T-helper 1 cell (primary cell): ENCODE measurements around the gene HAUS7.

ENCODE experiments used
- DNase-seq, 5 donors: peaks; one replicate each; pipeline ENCODE4 v3.0.0-alpha.2; 2012 to 2020

HAUS7 gene

DNA sequence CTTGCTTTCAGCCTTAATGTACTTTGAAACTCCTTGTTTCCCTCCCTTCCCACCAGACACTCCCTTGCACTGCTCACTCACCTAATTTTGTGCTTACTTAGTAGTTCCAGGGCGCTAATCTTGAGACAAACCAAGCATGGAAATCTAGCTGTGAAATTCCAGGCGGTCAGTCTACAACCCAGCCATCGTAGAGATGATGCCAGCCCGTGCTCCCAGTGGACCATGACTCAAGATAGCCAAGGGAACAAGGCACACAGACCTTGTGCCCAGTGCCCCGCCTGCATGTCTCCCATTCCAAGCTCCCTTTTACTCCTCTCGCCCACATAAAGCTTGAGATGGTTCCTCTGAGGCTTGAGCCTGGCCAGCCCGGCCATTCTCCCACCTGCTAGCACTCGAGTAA, 35.6 kb downstream of the HAUS7 start:
- no peak for DNase-seq

DNA sequence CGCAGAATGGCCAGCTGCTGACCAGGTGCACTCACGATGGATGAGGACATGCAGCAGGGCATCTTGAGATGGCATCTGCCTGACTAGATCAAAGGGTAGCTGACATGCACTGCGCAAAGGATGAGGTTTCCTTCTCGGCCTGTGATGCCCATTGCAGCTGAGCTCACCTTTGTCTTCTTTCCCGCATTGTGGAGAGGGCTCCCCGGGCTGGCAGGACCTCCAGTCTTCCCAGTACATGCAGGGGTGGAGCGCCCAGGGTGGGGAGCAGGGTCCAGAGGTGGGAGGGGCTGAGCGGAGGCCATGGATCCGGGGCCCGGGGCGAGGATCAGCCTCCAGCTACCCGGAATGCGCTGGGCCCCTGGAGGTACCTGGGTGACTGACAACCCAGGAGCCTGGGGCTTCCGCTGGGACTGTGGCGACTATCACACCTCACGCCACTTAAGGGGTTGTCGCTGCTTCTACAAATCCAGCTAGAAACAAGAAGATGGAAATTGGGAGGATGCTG, 36.5 kb downstream of the HAUS7 start:
- no peak for DNase-seq

DNA sequence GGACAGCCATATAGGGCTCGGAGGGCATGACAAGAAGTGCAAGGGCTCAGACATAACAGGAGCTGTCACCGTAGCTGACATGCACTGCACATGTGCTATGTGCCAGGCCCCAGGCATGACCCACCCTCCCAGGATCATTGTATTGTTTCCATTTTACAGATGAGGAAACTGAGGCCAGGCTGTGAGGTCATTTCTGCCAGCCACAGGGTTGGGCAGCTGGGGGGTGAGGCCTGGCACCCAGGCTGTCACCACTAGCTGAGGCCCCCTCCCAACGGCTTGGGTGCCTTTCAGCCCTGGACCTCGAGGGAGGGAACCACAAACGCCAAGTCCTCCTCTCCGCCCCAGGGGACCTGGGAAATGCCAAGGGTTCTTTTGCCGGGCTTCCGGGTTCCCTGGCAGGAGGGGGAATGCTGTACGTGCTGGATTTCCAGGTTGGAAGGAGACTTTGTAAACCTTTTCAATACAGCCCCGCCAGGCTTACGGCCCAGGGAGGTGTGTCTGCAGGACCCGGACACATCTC, 37.2 kb downstream of the HAUS7 start:
- no peak for DNase-seq

DNA sequence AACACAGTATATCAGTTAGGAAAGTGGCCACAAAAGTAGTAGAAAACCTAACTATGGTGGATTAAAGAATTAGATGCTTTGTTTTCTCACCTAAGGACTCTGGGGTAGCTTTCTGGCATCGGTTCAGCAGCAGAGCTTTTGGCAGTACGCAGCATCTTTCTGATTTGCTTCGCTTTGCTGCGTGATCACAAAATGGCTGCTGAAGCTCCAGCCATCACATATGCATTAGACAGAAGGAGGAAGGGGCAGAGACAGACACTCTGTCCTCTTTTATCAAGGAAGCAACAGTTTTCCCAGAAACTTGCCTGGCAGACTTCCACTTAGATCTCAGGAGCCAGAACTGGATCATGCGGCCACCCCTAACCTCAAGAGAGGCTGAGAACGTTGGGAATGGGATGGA, 39.6 kb downstream of the HAUS7 start:
- no peak for DNase-seq

DNA sequence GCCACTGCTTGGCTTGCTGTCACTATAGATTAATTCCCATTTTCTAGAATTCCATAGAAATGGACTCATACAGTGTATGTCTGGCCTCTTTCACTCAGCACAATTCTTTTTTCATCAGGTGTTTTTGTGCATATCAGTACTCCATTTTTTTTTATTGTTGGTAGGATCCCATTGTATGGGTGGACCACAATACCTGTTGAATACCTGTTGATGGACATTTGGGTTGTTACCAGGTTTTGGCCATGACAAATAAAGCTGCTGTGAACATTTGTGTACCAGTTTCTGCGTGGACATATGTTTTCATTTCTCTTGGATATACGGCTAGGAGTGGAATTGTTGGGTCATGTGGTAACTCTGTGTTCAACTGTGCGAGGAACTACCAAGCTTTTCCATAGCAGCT, 44.2 kb downstream of the HAUS7 start:
- DNase-seq: no peak

DNA sequence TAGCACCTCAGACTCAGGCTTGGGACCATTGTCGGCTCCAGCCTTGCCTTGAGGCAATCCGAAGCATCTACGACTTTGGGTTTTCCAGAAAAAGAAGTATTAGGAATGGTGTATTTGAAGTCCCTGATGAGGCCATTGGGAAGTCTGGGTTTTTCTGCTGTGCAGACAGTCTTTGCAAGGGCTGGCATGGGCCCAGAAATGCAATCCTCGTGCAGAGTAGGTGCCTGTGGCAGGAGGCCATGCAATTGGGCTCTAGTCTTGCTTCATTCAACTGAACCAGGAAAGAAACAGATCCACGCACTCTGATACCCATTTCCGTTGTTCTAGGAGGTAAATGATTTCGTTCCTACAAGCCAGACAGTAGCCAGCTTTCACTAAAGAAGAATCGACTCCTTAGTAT, 46.7 kb downstream of the HAUS7 start:
- no peak for DNase-seq

DNA sequence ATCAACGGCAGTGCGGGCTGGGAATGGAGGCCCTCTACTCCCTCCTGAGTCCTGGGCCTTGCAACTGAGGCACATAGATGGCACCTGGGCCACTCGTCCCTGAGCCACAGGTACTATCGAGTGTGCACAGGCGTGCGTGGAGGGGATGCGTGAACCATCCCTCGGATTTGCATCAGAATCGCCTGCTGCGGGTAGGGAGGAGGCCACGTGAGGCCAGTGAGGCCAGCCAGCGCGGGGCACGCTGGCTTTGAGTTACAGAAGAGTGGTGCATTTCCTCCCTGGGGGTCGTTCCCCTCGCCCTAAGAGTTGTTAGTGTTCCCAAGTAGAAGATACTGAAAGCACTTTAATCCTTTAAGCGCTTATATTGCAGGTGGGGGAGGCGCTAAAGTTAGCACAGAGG, 48.5 kb downstream of the HAUS7 start:
- no peak for DNase-seq

DNA sequence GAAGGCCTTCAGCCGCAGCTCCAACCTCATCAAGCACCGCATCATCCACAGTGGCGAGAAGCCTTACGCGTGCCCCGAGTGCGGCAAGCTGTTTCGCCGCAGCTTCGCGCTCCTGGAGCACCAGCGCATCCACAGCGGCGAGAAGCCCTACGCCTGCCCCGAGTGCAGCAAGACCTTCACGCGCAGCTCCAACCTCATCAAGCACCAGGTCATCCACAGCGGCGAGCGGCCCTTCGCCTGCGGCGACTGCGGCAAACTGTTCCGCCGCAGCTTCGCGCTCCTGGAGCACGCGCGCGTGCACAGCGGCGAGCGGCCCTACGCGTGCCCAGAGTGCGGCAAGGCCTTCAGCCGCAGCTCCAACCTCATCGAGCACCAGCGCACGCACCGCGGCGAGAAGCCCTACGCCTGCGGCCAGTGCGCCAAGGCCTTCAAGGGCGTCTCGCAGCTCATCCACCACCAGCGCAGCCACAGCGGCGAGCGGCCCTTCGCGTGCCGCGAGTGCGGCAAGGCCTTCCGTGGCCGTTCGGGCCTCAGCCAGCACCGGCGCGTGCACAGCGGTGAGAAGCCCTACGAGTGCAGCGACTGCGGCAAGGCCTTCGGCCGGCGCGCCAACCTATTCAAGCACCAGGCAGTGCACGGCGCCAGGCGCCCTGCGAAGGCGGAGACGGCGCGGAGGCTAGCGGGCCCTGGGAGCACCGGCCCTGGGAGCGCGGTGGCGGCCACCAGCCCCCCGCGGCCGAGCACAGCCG, 49.4 kb downstream of the HAUS7 start:
- DNase-seq: no peak

DNA sequence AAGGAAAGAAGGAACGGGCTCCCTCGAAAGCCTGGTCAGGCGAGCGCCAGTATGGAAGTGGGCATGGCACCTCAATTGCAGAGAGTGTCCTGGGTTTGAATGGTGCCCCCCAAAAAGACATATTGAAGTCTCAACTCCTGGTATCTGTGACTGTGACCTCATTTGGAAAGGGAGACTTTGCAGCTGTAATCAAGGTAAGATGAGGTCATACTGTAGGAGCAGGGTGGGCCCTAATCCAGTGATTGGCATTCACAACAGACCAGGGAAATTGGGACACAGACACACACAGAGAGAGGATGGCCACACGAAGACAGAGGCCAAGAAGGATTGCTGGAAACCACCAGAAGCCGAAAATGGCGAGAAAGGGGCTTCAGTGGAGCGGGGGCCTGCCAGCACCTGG, 52.7 kb downstream of the HAUS7 start:
- DNase-seq: no peak

DNA sequence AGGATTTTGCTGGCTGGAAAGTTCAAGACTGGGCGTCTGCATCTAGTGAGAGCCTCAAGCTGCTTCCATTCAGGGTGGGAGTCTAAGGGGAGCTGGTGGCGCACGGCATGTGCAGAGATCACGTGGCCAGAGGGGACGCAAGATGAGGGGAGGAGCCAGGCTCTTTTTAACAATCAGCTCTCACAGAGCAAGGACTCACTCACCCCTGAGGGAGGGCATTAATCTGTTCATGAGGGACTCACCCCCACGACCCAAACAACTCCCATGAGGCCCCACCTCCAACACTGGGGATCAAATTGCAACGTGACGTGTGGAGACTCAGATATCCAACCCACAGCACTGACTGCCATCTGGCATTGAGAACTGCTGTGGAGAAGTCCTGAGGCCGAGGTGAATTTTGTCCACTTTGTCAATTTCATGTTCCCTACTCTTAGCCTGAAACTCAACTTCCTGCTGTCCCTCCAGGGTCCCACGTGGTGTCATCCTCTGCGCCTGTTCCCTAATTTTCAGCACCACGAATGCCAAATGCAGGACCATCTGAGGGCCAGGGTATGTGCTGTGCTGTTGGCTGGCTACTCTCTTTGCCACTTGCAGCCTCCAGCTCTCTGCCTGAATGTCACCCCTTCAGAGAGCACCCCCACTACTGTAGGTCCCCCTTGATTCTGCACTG, 53.5 kb downstream of the HAUS7 start:
- no peak for DNase-seq

DNA sequence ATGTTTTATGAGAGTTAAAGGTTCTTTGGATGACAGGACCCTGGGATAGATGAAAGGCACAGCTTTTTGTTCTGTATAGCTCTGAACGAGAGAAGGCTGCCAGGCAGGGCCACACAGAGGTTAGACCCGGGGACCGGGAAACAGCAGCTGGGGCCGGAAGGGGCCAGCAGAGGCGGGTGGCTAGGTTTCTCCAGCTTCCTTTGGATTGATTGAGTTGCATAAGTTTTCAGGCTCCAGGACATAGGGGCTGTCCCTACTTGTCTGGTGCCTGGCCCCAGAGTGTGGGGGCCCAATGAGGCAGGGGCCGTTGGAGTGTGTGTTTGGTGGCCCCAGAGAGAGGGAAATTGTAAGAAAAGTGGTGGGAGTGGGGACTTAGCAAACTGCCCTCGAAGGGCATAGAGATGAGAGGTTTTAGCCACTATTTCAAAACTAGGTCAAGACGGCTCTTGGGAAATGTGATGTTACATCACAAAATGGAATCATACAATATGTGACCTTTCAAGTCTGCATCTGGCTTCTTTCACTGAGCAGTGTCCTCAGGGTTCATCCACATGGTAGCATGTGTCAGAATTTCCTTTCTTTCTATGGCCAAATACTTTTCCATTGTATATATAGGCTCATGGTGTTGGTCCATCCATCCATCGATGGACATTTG, 55.4 kb downstream of the HAUS7 start:
- DNase-seq: no peak

DNA sequence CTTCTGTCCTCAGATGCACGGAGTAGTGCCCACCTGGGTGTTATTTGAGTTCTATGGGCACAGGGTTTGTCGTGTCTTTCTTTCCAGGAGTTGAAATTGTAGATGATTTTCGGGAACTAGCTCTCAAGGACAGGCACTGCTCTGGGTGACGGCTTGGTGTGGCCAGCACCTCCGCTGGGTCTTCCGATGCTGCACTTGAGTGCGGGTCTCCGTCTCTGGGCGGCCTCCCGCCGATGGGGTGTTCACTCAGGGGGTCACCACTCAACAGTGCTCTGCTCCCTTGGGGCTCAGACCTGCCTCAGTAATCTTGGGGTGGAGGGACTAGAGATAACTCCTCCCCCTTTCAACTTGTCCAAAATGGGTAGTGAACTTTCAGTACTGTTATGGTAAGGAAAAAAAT, 56.6 kb downstream of the HAUS7 start:
- DNase-seq: no peak

DNA sequence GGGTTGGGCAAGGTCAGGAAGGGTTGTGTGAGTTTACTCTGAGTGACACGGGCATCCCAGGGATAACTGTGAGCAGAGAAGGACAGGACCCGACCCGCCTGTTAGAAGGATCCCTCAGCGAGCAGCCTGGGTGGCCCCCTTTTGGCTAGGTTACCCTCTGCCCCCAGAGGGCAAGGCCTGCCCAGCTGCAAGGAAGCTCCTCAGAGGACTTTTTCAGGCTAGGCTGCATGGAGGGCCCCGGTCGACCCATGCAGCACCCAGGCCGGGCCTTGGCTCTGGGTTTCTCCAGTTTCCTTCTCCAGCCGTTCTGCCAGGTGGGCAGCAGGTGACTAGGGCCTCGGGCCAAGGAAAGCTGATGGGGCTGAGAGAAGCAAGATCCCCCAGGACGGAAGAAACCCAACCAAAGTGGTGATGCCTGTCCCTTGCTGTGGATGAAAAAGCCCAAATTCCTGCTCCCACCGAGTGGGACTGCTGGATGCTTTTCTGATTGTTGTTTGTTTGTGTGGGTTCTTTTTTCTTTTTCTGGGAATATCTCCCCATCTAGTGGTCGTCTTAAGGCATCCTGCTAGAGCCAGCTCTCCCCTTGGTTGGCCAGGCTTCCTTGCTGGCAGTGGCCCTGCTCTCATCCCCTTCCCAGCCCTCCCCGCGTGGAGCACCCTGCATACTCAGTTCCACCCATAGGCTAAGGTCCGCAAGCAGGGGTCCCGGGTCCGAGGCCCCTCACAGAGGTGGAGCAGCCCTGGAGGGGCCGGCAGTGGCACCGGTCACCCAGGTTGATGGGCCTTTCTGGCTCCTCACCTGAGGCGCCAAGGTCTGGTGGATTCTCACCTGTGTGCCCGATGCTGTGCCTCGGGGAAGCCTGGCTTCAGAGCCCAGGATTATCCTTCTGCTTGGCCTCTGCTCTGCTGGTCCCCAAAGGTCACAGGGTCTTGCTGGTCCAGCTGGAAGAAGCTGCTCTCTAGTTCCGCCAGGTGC, 57.3 kb downstream of the HAUS7 start:
- no peak for DNase-seq

DNA sequence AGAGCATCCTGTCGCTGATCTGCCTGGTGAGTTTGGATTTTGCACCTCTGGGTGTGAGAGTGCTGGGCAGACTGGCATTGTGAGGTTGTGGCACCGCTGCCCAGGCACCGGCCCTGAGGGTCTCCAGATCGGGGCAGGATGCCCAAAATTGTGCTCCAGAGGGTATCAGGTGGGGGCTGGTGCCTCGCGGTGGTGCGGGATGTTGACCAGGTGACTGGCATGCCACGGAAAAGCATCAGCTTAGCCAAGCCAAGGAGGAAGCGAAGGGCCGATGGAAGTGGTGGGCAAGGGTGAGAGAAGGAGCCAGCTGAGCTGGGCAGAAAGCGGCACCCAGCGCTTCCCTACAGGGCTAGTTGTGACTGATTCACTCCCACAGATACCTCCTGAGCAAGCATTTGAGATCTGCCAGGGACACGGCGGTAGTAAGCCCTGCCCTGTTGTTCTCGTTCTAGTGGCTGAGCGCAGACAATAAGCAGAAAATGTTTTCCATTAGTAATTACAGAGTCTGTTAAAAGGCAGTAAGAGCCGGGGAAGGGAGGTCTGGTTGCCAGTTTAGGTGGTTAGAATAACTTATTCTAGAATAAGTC, 58.3 kb downstream of the HAUS7 start:
- DNase-seq: no peak

DNA sequence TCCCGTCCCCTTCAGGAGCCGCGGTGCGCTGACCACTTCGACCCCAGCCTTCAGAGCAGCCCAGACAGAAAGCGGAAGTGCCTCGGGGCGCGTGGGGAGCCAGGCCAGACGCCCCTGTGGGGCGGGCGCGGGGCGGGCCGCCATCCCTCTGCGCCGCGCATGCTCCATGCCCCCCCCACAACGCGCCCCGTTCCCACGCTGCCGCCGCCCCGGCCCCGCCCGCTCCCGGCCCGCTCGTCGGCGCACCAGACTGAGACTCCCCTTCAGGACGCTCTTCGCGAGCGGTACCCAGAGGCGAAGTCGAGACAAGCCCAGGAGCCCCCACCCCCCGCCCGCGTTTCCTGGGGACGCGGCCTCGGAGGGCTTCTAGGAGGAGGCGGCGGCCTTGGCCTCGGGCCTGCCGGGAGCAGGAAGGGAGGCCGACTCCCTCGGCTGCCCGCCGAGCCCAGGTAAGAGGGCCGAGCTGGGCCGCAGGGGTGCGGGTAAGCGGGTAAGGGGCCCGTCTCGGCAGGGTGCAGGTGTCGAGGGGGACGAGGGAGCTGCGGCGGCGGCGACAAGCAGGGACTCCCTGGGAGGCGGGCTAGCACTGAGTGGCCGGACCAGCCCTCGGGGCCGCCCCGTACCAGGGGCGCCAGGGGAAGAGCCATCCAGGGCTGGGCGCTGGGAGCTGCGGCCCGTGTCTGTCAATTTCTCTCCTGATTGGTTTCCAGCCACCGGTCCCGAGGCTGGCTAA, 59.0 kb downstream of the HAUS7 start, which contains the start of gene ZFP92:
ZFP92 (plus strand) TSS at position 218 of the 733 bp plus-strand sequence. CDS start 6,851 bp downstream, outside the sequence.
- peak in 3 of 5 donors; percentile 4 to 29 (median 16) for DNase-seq

DNA sequence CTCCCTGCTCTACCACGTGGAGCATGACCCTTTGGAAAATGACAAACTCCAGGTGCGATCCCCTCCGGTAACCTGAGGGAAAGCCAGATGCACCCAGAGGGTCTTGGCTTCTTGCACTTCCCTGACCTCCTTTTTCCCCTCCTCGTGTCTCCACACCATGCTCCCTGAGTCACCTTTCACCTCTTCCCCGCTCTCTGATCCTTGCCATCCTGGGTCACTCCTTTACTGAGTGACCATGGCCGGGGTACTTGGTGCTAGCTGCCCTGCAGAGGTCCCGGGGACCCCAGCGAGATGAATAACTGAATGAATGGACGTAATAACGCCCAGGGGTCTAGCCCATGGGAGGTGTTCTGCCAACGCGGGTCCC, 59.5 kb downstream of the HAUS7 start:
- DNase-seq: no peak

DNA sequence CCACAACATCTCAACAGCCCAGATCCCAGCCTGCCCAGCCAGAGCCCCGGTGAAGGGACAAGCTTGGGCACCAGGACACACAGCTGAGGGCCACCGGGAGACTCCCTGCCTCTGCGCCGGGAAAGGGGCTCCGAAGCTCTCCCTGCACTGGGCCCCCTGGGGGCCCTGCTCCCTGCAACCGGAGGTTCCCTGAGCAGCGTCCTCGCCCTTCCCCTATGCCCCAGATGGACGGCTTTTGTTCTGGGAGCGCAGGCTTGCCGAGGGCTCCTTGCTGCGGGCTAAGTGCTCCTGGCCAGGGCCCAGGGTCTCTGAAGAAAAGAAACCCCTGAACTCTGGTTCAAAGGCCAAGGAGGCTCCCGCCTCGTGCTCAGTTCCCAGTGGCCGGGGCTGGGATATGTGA, 60.0 kb downstream of the HAUS7 start:
- DNase-seq: no peak

DNA sequence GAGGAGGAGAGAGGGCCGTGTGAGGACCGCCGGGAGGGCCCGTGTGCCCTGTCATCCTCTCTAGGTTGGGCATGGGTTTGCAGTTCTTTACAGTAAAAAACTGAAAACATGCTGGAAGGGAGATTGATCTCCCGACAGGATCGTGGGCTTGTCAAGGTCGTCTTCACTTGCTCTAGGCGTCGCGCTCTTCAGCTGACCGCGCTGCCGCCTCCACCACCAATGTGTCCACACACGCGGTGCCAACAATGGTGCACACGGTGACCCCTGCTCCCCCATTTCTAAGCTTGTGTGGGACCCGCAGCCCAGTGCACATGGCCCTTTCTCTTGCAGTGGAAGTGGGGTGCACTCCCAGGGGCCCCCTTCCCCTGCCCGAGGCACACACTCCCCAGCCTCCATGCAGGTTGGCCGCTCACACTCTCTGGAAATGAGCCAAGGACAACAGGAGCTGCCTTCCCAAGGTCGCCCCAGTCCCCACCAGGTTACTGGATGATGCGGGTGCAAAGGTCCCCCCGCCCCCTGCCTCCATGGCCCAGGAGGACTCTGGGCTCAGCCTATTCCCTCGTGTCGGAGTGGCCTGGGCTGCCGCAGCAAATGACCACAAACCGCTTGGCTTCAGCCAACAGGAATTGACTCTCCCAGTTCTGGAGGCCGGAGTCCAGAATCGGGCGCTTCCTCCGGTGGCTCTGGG, 60.8 kb downstream of the HAUS7 start:
- no peak for DNase-seq

DNA sequence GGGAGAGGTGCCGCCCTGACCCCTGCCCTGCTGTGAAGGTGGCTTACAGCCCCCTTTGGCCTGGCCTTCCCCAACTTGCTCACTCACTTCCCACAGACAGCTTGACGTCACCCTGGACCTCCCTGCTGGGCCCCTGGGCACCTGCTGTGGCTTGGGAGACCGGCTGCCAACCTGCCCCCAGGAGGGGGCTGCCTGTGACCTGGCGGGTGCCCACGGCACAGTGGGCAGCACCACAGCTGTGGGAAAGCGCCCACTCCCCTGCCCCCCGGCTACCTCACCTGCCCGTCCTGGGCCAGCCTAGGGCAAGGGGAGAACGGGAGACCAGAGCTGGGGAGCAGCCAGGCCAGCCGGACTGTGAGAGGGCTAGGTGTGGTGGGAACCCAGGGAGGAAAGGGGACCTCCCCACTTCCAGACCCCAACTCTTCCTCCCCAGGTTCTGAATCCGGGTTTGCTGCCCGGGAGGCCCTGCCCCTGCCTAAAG, 61.5 kb downstream of the HAUS7 start:
- no peak for DNase-seq

DNA sequence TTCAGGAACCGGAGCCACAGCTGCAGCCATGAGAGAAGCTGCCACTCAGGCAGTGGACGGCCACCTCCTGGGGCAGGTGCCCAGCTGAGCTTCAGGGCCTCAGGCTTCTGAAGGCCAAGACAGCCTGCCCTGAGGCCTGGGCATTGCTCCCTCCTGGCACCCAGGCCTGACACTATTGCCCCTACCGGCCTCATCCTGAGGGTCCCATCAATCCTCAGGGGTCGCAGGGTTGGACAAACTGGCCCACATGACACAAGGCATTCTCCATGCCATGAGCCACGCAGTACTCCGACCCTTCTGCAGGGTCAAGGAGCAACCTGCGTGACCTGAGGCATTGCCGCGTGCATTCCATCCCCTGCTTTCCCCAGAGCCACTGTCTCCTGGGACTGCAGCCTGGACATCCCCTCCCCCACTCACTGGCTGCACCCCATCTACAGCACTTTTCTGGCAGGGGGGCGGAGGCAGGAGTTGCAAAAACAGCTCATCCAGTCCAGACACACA, 62.1 kb downstream of the HAUS7 start:
- no peak for DNase-seq
